ENCODE data around the gene EPOP.

Gene EPOP

GRCh38 chr17:38706505-38707216 lies 31.9 kb upstream of the EPOP start:
- no peak for DNase-seq (ENCODE audit: extremely low read depth in 1 of 2, low read depth in 1 of 2)

- peak in 1 of 2 donors; percentile 36 for DNase-seq (ENCODE audit: extremely low read depth in 1 of 2, low read depth in 1 of 2)
Measured at GRCh38 chr17:38705803-38706504, 31.2 kb upstream of the EPOP start.

DNA sequence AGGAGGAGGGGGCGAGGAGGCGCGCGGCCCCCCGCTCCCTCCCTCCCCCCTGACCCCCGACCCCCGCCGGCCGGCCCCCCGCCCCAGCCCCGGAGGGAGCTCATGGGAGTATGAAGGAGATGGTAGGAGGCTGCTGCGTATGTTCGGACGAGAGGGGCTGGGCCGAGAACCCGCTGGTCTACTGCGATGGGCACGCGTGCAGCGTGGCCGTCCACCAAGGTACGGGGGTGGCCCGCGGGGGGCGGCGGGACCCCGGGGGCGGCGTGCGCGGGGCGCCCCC lies 30.7 kb upstream of the EPOP start:
- DNase-seq (ENCODE audit: extremely low read depth in 1 of 2, low read depth in 1 of 2) = no peak

DNA sequence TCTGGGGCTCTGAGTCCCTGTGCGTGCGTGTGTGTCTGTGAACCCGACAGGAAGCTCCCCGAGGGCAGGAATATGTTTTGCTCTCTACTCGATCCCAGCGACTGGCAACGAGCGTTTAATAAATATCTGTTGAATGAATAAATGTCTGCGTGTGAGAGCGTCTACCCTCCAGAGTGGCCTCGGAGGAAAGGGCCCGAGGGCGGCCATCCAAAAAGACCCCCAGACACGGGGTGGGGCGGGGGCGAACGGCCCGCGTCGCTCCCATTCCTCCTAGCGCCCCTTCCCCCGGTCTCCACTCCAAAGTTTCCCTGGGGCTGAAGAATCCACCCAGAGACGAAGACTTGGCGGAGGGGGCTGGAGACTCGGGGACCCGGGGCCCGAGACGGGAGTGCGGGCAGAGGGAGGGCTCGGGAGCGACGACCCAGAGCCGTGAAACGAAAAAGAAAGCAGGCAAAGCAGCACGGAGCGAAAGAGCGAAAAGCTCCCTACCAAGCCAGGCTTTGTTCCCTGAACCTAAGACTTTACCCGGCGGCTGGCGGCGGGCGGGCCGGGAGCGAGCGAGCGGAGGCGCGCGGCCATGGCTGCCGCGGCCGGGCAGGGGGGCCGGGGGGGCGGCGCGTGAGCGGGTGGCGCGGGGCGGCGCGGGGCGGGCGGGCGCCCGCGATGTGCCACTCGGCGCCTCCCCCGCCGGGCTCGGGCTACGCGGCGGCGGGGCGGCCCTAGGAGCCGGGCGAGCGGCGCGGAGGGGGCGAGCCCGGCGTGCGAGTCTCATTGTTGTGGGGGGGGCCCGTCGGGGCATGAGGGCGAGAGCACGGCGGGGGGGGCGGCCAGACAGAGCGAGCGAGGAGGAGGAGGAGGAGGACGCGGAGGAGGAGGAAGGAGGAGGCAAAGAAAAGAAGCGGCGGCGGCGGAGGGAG lies 30.1 kb upstream of the EPOP start, which contains the start of gene MLLT6:
MLLT6 (plus strand) TSS at position 668 of the 917 bp plus-strand sequence. CDS start 360 bp downstream, outside the sequence.
- DNase-seq (ENCODE audit: extremely low read depth in 1 of 2, low read depth in 1 of 2) = peak; percentile 63 to 68

- peak in 1 of 2 donors; percentile 42 for DNase-seq (ENCODE audit: extremely low read depth in 1 of 2, low read depth in 1 of 2)
Measured at GRCh38 chr17:38703742-38704605, 29.2 kb upstream of the EPOP start.

DNA sequence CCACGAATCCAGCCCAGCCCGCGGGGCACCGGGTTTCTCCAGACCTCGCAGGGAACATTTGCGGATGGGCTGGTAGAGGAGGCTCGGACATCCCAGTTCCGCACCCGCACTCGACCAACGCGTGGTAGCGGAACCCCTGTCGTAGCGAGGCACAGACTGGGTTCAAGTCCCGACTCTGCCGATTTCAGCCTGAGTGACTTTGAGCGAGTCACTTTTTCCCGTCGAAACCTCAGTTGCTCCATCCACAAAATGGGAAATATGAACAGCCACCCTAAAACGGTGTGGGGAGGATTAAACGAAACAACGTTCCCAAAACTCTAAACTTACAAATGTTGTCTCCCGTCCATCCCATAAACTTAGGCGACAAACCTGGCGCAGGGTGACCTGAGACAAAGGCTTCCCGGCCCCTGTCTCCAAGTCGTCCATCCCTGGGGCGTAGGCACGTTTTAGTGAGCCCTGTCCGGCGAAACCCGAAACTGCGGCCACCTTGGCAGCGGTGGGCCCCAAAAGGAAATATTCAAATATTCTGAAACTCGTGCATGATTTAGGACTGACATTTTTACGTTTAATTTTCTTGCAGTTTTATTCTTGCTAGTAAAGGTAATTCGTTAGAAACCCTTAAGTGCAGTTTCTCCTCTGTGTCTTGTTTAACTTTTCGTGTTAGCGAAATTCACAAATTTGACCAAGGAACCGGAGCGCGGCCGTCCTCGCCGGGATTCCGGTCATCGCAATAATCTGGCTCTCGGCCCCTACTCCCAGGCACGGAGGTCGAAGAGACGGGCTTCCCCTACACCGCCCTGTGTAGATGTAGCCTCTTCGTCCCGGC lies 28.4 kb upstream of the EPOP start:
- DNase-seq (ENCODE audit: extremely low read depth in 1 of 2, low read depth in 1 of 2) = no peak

- peak; percentile 46 to 69 for DNase-seq (ENCODE audit: extremely low read depth in 1 of 2, low read depth in 1 of 2)
Measured at GRCh38 chr17:38702166-38702915, 27.6 kb upstream of the EPOP start.

GRCh38 chr17:38701504-38702165 lies 26.9 kb upstream of the EPOP start:
- peak in 1 of 2 donors; percentile 33 for DNase-seq (ENCODE audit: extremely low read depth in 1 of 2, low read depth in 1 of 2)

GRCh38 chr17:38698760-38699159 lies 24.0 kb upstream of the EPOP start:
- no peak for DNase-seq (ENCODE audit: extremely low read depth in 1 of 2, low read depth in 1 of 2)

DNA sequence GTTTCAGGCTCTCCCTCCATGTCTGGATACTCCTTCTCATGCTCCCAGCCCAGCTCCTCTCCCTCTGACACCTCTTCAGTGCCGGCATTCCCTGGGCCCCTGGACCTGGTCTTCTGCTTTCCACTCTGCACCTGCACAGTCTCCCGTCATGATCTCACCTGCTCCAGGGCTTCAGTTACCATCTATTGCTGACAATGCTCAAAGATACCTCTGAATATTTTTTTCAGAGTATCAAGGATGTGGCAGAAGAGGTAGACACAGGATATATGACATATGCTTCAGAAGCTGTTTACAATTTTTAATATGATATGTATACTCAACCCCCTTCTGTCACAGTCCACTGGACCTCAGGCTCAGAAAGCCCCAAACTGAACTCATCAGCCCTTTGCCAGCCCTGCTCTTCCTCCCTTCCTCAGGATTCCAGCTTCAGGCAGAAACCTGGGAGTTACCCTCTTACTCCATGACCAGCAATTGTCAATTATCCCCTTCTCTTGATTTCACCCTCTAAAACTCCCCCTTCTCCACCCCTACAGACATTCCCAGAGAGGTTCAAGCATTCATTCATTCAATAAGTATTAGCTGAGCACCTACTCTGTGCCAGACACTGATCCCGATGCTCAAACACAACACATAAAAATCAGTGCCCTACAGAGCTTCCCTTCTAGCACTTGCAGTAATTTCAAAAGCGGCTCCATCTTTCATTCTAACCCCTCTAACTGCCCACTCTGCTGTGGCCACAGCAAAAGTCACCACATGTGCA lies 22.5 kb upstream of the EPOP start:
- DNase-seq (ENCODE audit: extremely low read depth in 1 of 2, low read depth in 1 of 2) = no peak

DNA sequence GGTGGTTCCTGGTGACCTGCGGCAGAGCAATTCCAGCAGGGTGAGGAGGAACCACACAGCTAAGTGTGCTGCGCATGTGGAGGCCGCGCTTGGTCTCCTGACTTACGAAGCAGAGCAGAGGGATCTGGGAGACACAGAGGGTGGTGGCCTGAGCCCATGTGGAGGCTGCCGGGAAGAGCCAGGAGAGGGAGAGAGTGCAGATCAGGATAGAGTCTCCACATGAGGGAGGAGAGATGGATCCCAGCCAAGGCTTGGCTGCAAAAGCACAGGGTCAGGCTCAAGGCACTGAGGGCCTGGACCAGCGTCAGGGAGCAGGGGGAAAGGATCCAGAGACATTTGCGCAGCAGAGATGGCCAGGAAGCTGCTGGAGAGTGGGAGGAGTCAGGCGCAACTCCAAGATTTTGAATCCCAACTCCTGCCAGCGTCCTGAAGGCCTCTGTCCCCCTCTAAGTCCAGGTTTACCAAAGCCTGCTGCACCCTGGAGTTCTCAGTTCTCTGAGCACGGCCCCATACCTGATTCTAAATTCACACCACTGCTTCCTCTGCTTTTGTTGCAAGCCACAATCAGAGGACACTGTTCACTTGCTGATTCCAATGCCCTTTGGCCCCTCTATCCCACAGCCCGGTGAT lies 19.1 kb upstream of the EPOP start:
- DNase-seq (ENCODE audit: extremely low read depth in 1 of 2, low read depth in 1 of 2) = no peak

GRCh38 chr17:38691154-38691553 lies 16.4 kb upstream of the EPOP start:
- no peak for DNase-seq (ENCODE audit: extremely low read depth in 1 of 2, low read depth in 1 of 2)

DNA sequence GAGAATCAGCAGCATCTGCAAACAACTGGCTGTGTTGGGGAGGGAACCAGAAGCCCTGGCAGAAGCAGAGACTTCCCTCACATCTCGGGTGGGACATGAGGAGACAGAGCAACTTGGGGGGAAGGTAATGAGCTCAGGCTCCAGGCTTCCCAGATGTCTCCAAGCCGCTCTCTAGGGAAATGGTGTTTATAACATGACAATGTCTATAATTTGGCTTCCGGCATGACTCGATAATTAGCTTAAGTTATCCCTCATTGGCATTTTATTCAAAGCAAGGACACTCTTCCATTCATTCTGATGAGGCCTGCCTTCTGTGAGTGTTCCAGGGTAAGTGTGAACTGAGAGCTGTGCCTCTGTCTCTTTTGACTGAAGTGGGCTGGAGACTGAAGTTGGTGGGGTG lies 15.6 kb upstream of the EPOP start:
- DNase-seq (ENCODE audit: extremely low read depth in 1 of 2, low read depth in 1 of 2) = no peak

GRCh38 chr17:38687286-38687685 lies 12.5 kb upstream of the EPOP start:
- DNase-seq (ENCODE audit: extremely low read depth in 1 of 2, low read depth in 1 of 2) = no peak

DNA sequence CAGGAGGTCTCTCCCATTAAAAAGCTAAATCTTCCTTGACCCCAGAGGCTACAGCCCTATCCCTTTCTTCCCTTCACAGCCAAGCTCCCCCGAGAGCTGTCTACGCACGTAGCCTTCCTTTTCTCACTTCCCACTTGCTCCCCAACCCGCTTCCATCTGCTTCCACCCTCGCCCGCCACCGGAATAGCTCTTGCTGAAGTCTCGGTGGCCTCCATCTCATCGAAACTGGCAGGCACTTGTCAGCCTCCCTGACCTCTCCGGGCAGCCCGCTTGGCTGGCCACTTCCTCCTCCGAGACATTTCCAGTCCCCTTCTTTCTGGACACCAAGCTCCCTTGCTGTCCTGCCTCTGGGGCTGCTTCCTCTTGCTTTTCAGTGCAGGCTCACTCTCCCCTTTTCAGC lies 10.7 kb upstream of the EPOP start:
- DNase-seq (ENCODE audit: extremely low read depth in 1 of 2, low read depth in 1 of 2) = no peak

- no peak for DNase-seq (ENCODE audit: extremely low read depth in 1 of 2, low read depth in 1 of 2)
Measured at GRCh38 chr17:38681096-38681495, 6.3 kb upstream of the EPOP start.

- DNase-seq (ENCODE audit: extremely low read depth in 1 of 2, low read depth in 1 of 2) = no peak
Measured at GRCh38 chr17:38677819-38678218, 3.1 kb upstream of the EPOP start.
